Measurements from ENCODE around the gene UNC5A.
A peak's percentile ranks its signal among the peaks of the same experiment; 100 is the strongest.

Gene UNC5A

DNA sequence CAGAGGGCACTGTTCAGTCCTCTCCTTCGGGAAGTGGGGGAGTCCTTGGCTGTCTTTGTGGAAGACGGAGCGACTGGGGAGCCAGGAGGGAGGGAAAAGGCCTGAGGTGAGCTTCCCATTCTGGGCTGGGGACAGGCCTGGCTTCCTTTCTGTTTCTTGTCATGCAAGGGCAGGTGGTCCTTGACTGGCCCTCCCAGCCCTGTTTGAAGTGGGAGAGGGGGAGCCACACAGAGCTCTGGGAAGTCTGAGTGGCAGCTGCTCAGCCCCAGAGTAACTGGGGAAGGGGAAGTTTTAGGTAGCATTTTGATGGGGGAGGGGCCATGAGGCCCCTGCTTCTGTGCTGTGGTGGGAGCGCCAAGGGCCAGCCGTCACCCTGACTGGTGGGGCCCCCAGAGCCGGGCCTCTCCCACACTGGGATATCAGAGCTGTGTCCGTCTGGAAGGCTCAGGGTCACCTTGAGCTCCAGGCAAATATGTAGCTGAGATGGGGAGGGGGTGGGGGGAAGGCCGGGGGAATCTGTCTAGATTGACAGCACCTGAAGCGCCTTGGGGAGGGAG is 6.5 kb downstream of the UNC5A start:
- TF ChIP-seq, protein P1, sequence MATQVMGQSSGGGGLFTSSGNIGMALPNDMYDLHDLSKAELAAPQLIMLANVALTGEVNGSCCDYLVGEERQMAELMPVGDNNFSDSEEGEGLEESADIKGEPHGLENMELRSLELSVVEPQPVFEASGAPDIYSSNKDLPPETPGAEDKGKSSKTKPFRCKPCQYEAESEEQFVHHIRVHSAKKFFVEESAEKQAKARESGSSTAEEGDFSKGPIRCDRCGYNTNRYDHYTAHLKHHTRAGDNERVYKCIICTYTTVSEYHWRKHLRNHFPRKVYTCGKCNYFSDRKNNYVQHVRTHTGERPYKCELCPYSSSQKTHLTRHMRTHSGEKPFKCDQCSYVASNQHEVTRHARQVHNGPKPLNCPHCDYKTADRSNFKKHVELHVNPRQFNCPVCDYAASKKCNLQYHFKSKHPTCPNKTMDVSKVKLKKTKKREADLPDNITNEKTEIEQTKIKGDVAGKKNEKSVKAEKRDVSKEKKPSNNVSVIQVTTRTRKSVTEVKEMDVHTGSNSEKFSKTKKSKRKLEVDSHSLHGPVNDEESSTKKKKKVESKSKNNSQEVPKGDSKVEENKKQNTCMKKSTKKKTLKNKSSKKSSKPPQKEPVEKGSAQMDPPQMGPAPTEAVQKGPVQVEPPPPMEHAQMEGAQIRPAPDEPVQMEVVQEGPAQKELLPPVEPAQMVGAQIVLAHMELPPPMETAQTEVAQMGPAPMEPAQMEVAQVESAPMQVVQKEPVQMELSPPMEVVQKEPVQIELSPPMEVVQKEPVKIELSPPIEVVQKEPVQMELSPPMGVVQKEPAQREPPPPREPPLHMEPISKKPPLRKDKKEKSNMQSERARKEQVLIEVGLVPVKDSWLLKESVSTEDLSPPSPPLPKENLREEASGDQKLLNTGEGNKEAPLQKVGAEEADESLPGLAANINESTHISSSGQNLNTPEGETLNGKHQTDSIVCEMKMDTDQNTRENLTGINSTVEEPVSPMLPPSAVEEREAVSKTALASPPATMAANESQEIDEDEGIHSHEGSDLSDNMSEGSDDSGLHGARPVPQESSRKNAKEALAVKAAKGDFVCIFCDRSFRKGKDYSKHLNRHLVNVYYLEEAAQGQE (IDR thresholded peaks at IDR 0.05; ENCODE audit: low read depth), result no peak
- TF ChIP-seq TAF1 (IDR thresholded peaks at IDR 0.05; ENCODE audit: low read depth) (no peak), EGR1 (IDR thresholded peaks at IDR 0.05) (no peak), YY1 (IDR thresholded peaks at IDR 0.05; ENCODE audit: low read depth) (no peak), TEAD4 (IDR thresholded peaks at IDR 0.05) (no peak), CEBPB (IDR thresholded peaks at IDR 0.05) (no peak), NFIC (IDR thresholded peaks at IDR 0.05) (no peak), EP300 (IDR thresholded peaks at IDR 0.05; ENCODE audit: borderline replicate concordance) (no peak), TCF12 (IDR thresholded peaks at IDR 0.05; ENCODE audit: low read depth) (no peak)
- TF ChIP-seq, protein P2, sequence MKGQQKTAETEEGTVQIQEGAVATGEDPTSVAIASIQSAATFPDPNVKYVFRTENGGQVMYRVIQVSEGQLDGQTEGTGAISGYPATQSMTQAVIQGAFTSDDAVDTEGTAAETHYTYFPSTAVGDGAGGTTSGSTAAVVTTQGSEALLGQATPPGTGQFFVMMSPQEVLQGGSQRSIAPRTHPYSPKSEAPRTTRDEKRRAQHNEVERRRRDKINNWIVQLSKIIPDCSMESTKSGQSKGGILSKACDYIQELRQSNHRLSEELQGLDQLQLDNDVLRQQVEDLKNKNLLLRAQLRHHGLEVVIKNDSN (IDR thresholded peaks at IDR 0.05), result no peak
- TF ChIP-seq, protein P3, sequence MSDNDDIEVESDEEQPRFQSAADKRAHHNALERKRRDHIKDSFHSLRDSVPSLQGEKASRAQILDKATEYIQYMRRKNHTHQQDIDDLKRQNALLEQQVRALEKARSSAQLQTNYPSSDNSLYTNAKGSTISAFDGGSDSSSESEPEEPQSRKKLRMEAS (IDR thresholded peaks at IDR 0.05), result no peak

DNA sequence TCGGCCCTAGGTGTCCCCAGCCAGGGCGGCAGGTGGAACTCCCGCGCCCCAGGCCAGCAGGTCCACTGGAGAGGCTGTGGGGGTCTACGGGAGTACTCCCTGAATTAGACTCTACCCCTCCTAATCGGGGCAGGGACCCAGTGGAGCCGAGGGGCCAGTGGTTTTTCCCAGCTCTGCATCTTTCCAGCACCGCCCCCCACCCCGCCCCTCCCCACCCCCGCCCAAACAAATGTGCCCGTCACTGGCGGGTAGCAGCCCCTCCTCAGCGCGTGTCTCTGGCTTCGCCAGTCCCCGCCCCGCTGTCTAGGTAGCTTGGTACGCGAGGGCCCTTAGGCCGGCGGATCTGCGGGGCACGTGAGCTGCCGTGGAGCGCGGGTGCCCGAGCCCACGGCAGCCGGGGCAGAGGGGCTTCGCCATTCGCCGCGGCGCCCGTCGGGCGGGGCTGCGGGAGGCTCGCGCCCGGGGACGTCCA is 7.0 kb downstream of the UNC5A start:
- TF ChIP-seq, protein P3 (IDR thresholded peaks at IDR 0.05), result peak; percentile 22; the same call in 1 of the 2 replicates
- no peak for TF ChIP-seq EP300 (IDR thresholded peaks at IDR 0.05; ENCODE audit: borderline replicate concordance)
- TF ChIP-seq TAF1 (IDR thresholded peaks at IDR 0.05; ENCODE audit: low read depth), result no peak

DNA sequence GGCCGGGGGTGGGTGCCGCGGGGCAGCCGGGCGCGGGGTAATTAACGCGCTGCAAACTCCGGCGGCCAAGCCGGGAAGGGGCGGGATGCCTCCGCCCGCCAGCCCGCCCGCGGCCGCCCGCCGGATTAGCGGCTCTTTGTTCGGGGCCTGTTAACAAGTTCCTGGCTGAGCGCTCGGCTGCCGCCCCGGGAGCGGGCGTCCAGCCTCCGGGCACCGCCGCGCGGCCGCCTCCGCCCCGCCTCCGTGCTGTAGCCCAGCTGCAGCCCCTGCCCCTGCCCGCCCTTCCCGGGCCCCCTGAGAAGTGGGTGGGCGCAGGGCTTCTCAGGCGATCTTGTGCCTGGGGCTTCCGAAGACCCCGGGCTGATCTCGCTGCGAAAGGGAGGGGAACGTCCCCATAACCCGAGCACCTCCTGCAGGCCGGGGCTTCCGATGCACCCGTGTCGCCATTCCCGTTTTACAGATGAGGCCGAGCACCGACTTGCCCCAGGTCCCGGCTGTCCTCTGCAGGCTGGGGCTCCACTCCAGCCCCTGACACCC is 7.5 kb downstream of the UNC5A start:
- TF ChIP-seq RAD21 (IDR thresholded peaks at IDR 0.05; ENCODE audit: low read depth), result peak; percentile 21; the same call in 1 of the 2 replicates
- TF ChIP-seq, protein P2 (IDR thresholded peaks at IDR 0.05), result no peak
- 0 out of 2 replicates have a peak, but pooled peaks have one; percentile 43 for TF ChIP-seq ZBTB7A (IDR thresholded peaks at IDR 0.05; ENCODE audit: low read depth)
- TF ChIP-seq YY1 (IDR thresholded peaks at IDR 0.05; ENCODE audit: low read depth), result no peak
- no peak for TF ChIP-seq NFIC (IDR thresholded peaks at IDR 0.05)

DNA sequence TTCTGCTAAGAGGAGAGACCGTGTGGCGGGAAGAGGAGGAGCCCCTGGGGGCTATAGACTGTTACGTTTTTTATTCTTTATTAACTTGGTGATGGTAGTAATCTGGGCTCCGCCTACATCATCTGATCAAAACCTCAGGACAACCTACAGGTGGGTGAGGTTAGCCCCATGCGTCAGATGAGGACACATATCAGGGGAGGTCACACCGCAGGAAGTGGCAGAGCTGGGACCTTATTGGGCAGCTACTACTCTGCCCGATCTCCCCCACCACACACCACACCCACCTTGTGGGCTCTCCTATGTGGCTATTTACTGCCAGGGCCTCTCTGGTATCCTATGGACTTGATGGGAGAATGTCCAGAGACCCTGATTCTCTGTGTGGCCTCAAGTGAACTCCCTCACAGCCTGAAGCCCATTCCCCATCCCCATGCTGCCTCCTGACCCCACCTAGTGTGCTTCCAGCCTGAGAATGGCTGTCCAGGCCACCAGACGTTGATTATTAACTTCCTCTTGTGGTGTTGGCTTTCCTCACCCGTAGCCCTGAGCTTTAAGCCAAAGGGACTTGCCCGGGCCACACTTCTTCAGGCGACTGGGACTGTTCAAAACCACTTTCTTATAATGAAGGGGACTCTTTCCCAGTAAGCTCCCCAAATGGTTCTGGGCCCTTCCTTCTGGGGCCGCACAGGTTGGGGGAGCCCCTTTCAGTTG is 8.2 kb downstream of the UNC5A start:
- TF ChIP-seq TEAD4 (IDR thresholded peaks at IDR 0.05) (no peak), RAD21 (IDR thresholded peaks at IDR 0.05; ENCODE audit: low read depth) (no peak), CEBPB (IDR thresholded peaks at IDR 0.05) (no peak), NFIC (IDR thresholded peaks at IDR 0.05) (no peak), YY1 (IDR thresholded peaks at IDR 0.05; ENCODE audit: low read depth) (no peak), EP300 (IDR thresholded peaks at IDR 0.05; ENCODE audit: borderline replicate concordance) (no peak), ZBTB7A (IDR thresholded peaks at IDR 0.05; ENCODE audit: low read depth) (no peak), TCF12 (IDR thresholded peaks at IDR 0.05; ENCODE audit: low read depth) (no peak), TAF1 (IDR thresholded peaks at IDR 0.05; ENCODE audit: low read depth) (no peak), FOXM1 (IDR thresholded peaks at IDR 0.05; ENCODE audit: borderline replicate concordance, low read depth) (no peak), EGR1 (IDR thresholded peaks at IDR 0.05) (no peak), CREB1 (IDR thresholded peaks at IDR 0.05; ENCODE audit: low read depth) (no peak)
- TF ChIP-seq, protein P2 (IDR thresholded peaks at IDR 0.05), result no peak
- TF ChIP-seq, protein P1 (IDR thresholded peaks at IDR 0.05; ENCODE audit: low read depth), result no peak

DNA sequence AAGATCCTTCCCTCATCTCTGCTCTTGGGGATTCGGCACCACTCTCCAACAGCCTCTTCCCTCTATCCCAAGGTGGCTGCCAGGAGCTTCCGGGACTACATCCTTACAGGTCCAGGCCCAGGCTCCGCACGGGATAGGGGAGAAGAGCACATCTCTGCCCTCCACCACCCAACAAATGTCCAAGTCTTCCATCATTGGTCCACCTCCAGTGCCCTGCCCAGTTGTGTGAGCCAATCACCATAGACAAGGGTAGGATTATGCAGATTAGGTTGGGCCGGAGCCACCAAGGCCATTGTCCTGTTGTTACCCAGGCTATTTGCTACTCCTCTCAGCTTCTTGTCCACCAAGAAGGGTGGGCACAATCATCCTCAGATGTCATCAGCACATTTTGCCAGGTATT is 9.1 kb downstream of the UNC5A start:
- TF ChIP-seq EGR1 (IDR thresholded peaks at IDR 0.05) (no peak), TCF12 (IDR thresholded peaks at IDR 0.05; ENCODE audit: low read depth) (no peak), FOXM1 (IDR thresholded peaks at IDR 0.05; ENCODE audit: borderline replicate concordance, low read depth) (no peak), ZBTB7A (IDR thresholded peaks at IDR 0.05; ENCODE audit: low read depth) (no peak), NFIC (IDR thresholded peaks at IDR 0.05) (no peak), CEBPB (IDR thresholded peaks at IDR 0.05) (no peak), TEAD4 (IDR thresholded peaks at IDR 0.05) (no peak), RAD21 (IDR thresholded peaks at IDR 0.05; ENCODE audit: low read depth) (no peak), EP300 (IDR thresholded peaks at IDR 0.05; ENCODE audit: borderline replicate concordance) (no peak), TAF1 (IDR thresholded peaks at IDR 0.05; ENCODE audit: low read depth) (no peak), YY1 (IDR thresholded peaks at IDR 0.05; ENCODE audit: low read depth) (no peak), CREB1 (IDR thresholded peaks at IDR 0.05; ENCODE audit: low read depth) (no peak)
- TF ChIP-seq, protein P2 (IDR thresholded peaks at IDR 0.05), result no peak
- TF ChIP-seq, protein P1 (IDR thresholded peaks at IDR 0.05; ENCODE audit: low read depth), result no peak
- TF ChIP-seq, protein P3 (IDR thresholded peaks at IDR 0.05), result no peak

Measured in Ishikawa (cell line).